Measurements from ENCODE around the gene ZHX3.

The ZHX3 gene

DNA sequence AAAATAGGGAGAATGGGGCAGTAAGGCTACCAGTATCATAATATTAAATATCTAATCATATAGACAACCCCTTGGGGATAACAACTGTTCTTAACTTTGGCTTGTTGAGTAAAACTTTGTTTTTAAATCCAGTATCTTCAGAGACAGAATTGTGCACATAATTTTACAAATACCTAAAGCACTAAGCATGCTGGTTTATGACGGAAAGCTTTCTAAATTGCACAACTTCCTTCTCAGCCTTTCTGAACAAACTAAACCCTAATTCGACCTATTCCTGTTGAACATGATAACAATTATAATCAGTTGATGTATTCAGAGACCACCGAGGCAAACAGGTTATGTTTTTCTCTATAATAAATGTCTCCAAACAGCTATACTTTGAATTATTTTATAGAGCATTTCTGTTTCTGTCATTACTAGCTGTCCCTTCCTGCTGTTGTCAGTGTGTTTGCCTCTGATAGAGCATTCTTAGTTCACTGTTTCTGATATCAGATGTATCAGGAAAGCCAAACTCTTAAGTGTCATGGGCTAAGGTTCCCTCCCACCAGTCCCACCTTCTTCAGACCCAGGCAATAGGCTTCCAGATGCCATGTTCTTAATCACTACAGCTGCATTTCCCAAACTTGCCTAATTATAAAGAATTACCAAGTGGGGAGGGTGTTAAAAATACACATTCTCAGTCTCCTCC is 8.7 kb downstream of the ZHX3 start:
- no peaks in the 10 kb centered on the region for H3K36me3 ChIP-seq (ENCODE audit: control insufficient read depth, insufficient read depth, low read length)
- peaks cover 39% of the 10 kb centered on the region for H3K79me2 ChIP-seq
- no peak overlapping the region for H2AFZ ChIP-seq
- TF ChIP-seq, protein P1, sequence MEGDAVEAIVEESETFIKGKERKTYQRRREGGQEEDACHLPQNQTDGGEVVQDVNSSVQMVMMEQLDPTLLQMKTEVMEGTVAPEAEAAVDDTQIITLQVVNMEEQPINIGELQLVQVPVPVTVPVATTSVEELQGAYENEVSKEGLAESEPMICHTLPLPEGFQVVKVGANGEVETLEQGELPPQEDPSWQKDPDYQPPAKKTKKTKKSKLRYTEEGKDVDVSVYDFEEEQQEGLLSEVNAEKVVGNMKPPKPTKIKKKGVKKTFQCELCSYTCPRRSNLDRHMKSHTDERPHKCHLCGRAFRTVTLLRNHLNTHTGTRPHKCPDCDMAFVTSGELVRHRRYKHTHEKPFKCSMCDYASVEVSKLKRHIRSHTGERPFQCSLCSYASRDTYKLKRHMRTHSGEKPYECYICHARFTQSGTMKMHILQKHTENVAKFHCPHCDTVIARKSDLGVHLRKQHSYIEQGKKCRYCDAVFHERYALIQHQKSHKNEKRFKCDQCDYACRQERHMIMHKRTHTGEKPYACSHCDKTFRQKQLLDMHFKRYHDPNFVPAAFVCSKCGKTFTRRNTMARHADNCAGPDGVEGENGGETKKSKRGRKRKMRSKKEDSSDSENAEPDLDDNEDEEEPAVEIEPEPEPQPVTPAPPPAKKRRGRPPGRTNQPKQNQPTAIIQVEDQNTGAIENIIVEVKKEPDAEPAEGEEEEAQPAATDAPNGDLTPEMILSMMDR (IDR thresholded peaks at IDR 0.05) = no peak
- H3K9me3 ChIP-seq (ENCODE audit: control insufficient read depth, low read length) = no peaks in the 10 kb centered on the region
- no peaks in the 10 kb centered on the region for H3K27me3 ChIP-seq (ENCODE audit: control insufficient read depth, insufficient read depth, low read length)
- H3K4me2 ChIP-seq (ENCODE audit: low read length) = no peak overlapping the region
- no peak overlapping the region for H3K27ac ChIP-seq
- no peak overlapping the region for H3K4me3 ChIP-seq (ENCODE audit: low read depth, low read length)
- H3K4me1 ChIP-seq = peaks cover 16% of the 10 kb centered on the region
- no peak overlapping the region for H3K9ac ChIP-seq

DNA sequence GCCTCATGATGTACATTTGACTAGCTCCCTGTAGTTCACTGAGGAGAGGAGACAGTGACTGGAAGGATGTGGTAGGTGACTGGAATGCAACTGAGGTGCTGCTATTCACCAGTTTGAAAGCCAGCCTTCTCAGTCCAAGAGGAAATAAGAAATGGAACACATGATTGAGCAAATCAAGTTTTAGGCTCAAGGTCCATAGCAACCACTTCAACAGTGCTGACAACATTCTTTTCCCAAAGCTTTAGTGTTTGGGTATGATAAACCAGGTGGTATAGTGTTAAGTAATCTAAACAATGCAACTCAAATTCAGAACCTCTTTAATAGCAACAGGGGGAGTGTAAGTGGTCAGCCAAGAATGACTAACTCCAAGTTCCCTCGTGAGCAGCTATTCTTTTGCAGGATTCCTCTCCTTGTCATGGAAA is 9.2 kb downstream of the ZHX3 start:
- Histone ChIP-seq H3K9ac (no peak overlapping the region), H3K4me3 (ENCODE audit: low read depth, low read length) (no peak overlapping the region), H3K27me3 (ENCODE audit: control insufficient read depth, insufficient read depth, low read length) (no peaks in the 10 kb centered on the region), H3K79me2 (peaks cover 43% of the 10 kb centered on the region), H3K36me3 (ENCODE audit: control insufficient read depth, insufficient read depth, low read length) (no peaks in the 10 kb centered on the region), H3K4me1 (peaks cover 16% of the 10 kb centered on the region), H3K4me2 (ENCODE audit: low read length) (no peak overlapping the region), H2AFZ (no peak overlapping the region), H3K9me3 (ENCODE audit: control insufficient read depth, low read length) (no peaks in the 10 kb centered on the region), H3K27ac (no peak overlapping the region)
- TF ChIP-seq, protein P1 (IDR thresholded peaks at IDR 0.05) = no peak

DNA sequence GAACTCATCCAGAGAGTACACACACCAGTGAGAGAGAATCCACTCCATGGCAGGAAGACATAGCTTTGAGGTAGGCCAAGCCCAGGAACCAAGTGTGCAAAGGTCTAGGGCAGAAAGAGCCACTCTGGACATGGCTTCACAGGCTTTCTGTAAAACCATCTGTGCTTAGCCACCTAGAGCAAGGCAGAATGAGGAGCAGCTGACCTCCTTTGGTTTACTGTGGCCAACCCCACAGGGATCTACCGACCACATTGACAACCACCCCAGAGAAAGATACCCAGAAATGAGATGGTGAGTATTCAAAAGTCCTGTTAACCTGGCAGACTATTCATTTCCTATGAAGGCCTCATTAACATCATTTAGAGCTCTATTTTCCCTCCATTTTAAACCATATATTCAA is 10.5 kb downstream of the ZHX3 start:
- no peak overlapping the region for H3K9ac ChIP-seq
- peaks cover 10% of the 10 kb centered on the region for H3K4me1 ChIP-seq
- H3K4me2 ChIP-seq (ENCODE audit: low read length) = no peak overlapping the region
- no peaks in the 10 kb centered on the region for H3K36me3 ChIP-seq (ENCODE audit: control insufficient read depth, insufficient read depth, low read length)
- H3K79me2 ChIP-seq = peaks cover 41% of the 10 kb centered on the region
- H3K4me3 ChIP-seq (ENCODE audit: low read depth, low read length) = no peak overlapping the region
- H2AFZ ChIP-seq = no peak overlapping the region
- H3K27ac ChIP-seq = no peak overlapping the region
- TF ChIP-seq, protein P1 (IDR thresholded peaks at IDR 0.05) = no peak
- no peaks in the 10 kb centered on the region for H3K27me3 ChIP-seq (ENCODE audit: control insufficient read depth, insufficient read depth, low read length)
- no peaks in the 10 kb centered on the region for H3K9me3 ChIP-seq (ENCODE audit: control insufficient read depth, low read length)

DNA sequence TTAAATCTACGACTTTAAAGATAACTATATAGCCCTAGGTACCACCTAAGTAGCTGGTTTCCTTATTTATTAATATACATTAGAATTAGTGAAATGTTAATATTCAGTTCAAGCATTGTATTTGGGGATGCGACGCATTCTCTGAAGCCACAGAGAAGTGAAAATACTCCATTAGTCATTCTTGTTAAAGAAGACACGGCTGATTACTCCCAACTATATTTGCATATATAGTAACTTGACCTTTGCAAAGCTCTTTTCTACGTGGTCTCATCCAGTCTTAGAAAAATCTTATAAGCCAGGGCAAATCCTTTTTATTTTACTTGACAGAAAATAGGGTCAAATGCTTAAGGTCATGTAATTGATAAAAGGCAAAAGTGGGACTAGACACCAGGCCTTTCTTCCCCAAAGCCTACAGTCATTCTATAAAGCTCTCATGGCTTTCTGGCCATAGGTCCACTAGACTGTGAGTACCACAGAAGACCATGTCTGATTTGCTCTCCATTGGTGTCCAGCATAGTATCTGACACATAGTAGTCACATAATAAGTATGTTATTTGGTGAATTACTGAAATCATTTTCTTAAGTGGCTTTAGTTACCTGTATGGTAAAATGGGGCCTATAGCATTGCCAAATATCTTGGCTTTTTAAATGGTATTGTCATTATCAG is 11.3 kb downstream of the ZHX3 start:
- TF ChIP-seq, protein P1 (IDR thresholded peaks at IDR 0.05) = no peak
- Histone ChIP-seq H2AFZ (no peak overlapping the region), H3K9ac (no peak overlapping the region), H3K27me3 (ENCODE audit: control insufficient read depth, insufficient read depth, low read length) (no peaks in the 10 kb centered on the region), H3K4me3 (ENCODE audit: low read depth, low read length) (no peak overlapping the region), H3K9me3 (ENCODE audit: control insufficient read depth, low read length) (no peaks in the 10 kb centered on the region), H3K79me2 (peaks cover 38% of the 10 kb centered on the region), H3K27ac (no peak overlapping the region), H3K4me2 (ENCODE audit: low read length) (no peak overlapping the region), H3K4me1 (peaks cover 13% of the 10 kb centered on the region), H3K36me3 (ENCODE audit: control insufficient read depth, insufficient read depth, low read length) (no peaks in the 10 kb centered on the region)
